ENCODE measurements around the gene CFAP57.

CFAP57 gene

GRCh38 chr1:43255438-43256210 lies 83.5 kb downstream of the CFAP57 start:
- DNase-seq (ENCODE audit: low read depth), result no peak

- no peak for DNase-seq (ENCODE audit: low read depth)
Observed at GRCh38 chr1:43256675-43257570, 84.8 kb downstream of the CFAP57 start.

- no peak for DNase-seq (ENCODE audit: low read depth)
Observed at GRCh38 chr1:43258370-43258769, 86.2 kb downstream of the CFAP57 start.

GRCh38 chr1:43265431-43265830 lies 93.3 kb downstream of the CFAP57 start:
- no peak for DNase-seq (ENCODE audit: low read depth)

- DNase-seq (ENCODE audit: low read depth), result no peak
Observed at GRCh38 chr1:43266881-43267280, 94.8 kb downstream of the CFAP57 start.

GRCh38 chr1:43267291-43267805 lies 95.2 kb downstream of the CFAP57 start:
- no peak for DNase-seq (ENCODE audit: low read depth)

GRCh38 chr1:43267818-43268425 lies 95.8 kb downstream of the CFAP57 start:
- no peak for DNase-seq (ENCODE audit: low read depth)

GRCh38 chr1:43269627-43270375 lies 97.7 kb downstream of the CFAP57 start, which contains the start of gene TMEM125:
Gene TMEM125 (plus strand): TSS chr1:43269983. CDS start chr1:43272723, 2,740 bp downstream.
- no peak for DNase-seq (ENCODE audit: low read depth)

GRCh38 chr1:43270421-43271095 lies 98.4 kb downstream of the CFAP57 start:
- DNase-seq (ENCODE audit: low read depth), result no peak

GRCh38 chr1:43271186-43272118 lies 99.3 kb downstream of the CFAP57 start:
- DNase-seq (ENCODE audit: low read depth), result no peak

GRCh38 chr1:43272161-43272560 lies 100.0 kb downstream of the CFAP57 start:
- DNase-seq (ENCODE audit: low read depth), result no peak

GRCh38 chr1:43272576-43273571 lies 100.7 kb downstream of the CFAP57 start:
- no peak for DNase-seq (ENCODE audit: low read depth)

GRCh38 chr1:43273708-43274107 lies 101.6 kb downstream of the CFAP57 start:
- DNase-seq (ENCODE audit: low read depth), result no peak

GRCh38 chr1:43274125-43274803 lies 102.1 kb downstream of the CFAP57 start:
- DNase-seq (ENCODE audit: low read depth), result no peak

- DNase-seq (ENCODE audit: low read depth), result no peak
Observed at GRCh38 chr1:43274804-43275180, 102.7 kb downstream of the CFAP57 start.

- DNase-seq (ENCODE audit: low read depth), result no peak
Observed at GRCh38 chr1:43275826-43276620, 103.9 kb downstream of the CFAP57 start.

- DNase-seq (ENCODE audit: low read depth), result no peak
Observed at GRCh38 chr1:43276673-43277072, 104.5 kb downstream of the CFAP57 start.

Measured in stimulated activated CD8-positive, alpha-beta memory T cell treated with anti-CD3 and anti-CD28 coated beads, Interleukin-15, amount 100 ng/mL, for 1 hour (primary cell).